ENCODE data around the gene TMEM250.

The TMEM250 gene

GRCh38 chr9:136081113-136081825, 37.4 kb downstream of the TMEM250 start:
- H3K36me3 ChIP-seq (ENCODE audit: control insufficient read depth, insufficient read depth, low read length), result no peaks in the 10 kb centered on the region

GRCh38 chr9:136080716-136081112, 38.0 kb downstream of the TMEM250 start:
- no CpG with 5 or more reads among the region's 23 CpGs for WGBS (ENCODE audit: insufficient coverage, insufficient read length)
- Histone ChIP-seq H3K9me3 (ENCODE audit: control insufficient read depth, insufficient read depth, low read length) (no peaks in the 10 kb centered on the region), H3K36me3 (ENCODE audit: control insufficient read depth, insufficient read depth, low read length) (no peaks in the 10 kb centered on the region), H3K27me3 (ENCODE audit: control insufficient read depth, insufficient read depth, low read length) (no peaks in the 10 kb centered on the region), H3K27ac (ENCODE audit: low read length) (no peak overlapping the region), H3K4me3 (ENCODE audit: low read length) (no peak overlapping the region), H3K4me1 (ENCODE audit: control insufficient read depth, insufficient read depth, low read length) (no peaks in the 10 kb centered on the region)
- no peak for DNase-seq (ENCODE audit: low read depth, low spot score)

More at GRCh38 chr9:136081113-136081825, 37.4 kb downstream of the TMEM250 start:
- Histone ChIP-seq H3K27me3 (ENCODE audit: control insufficient read depth, insufficient read depth, low read length) (no peaks in the 10 kb centered on the region), H3K27ac (ENCODE audit: low read length) (no peak overlapping the region), H3K4me3 (ENCODE audit: low read length) (no peak overlapping the region), H3K4me1 (ENCODE audit: control insufficient read depth, insufficient read depth, low read length) (no peaks in the 10 kb centered on the region), H3K9me3 (ENCODE audit: control insufficient read depth, insufficient read depth, low read length) (no peaks in the 10 kb centered on the region)
- no peak for DNase-seq (ENCODE audit: low read depth, low spot score)
- no CpG with 5 or more reads among the region's 27 CpGs for WGBS (ENCODE audit: insufficient coverage, insufficient read length)

GRCh38 chr9:136079916-136080246, 38.8 kb downstream of the TMEM250 start:
- WGBS (ENCODE audit: insufficient coverage, insufficient read length), result no CpG with 5 or more reads among the region's 6 CpGs
- Histone ChIP-seq H3K27ac (ENCODE audit: low read length) (no peak overlapping the region), H3K4me3 (ENCODE audit: low read length) (no peak overlapping the region), H3K36me3 (ENCODE audit: control insufficient read depth, insufficient read depth, low read length) (no peaks in the 10 kb centered on the region), H3K4me1 (ENCODE audit: control insufficient read depth, insufficient read depth, low read length) (no peaks in the 10 kb centered on the region), H3K9me3 (ENCODE audit: control insufficient read depth, insufficient read depth, low read length) (no peaks in the 10 kb centered on the region), H3K27me3 (ENCODE audit: control insufficient read depth, insufficient read depth, low read length) (no peaks in the 10 kb centered on the region)
- DNase-seq (ENCODE audit: low read depth, low spot score), result no peak

GRCh38 chr9:136079211-136079915, 39.3 kb downstream of the TMEM250 start:
- Histone ChIP-seq H3K36me3 (ENCODE audit: control insufficient read depth, insufficient read depth, low read length) (no peaks in the 10 kb centered on the region), H3K4me3 (ENCODE audit: low read length) (no peak overlapping the region), H3K27ac (ENCODE audit: low read length) (no peak overlapping the region), H3K27me3 (ENCODE audit: control insufficient read depth, insufficient read depth, low read length) (no peaks in the 10 kb centered on the region), H3K4me1 (ENCODE audit: control insufficient read depth, insufficient read depth, low read length) (no peaks in the 10 kb centered on the region), H3K9me3 (ENCODE audit: control insufficient read depth, insufficient read depth, low read length) (no peaks in the 10 kb centered on the region)
- no CpG with 5 or more reads among the region's 16 CpGs for WGBS (ENCODE audit: insufficient coverage, insufficient read length)
- DNase-seq (ENCODE audit: low read depth, low spot score), result no peak

- Histone ChIP-seq H3K36me3 (ENCODE audit: control insufficient read depth, insufficient read depth, low read length) (no peaks in the 10 kb centered on the region), H3K27ac (ENCODE audit: low read length) (no peak overlapping the region), H3K9me3 (ENCODE audit: control insufficient read depth, insufficient read depth, low read length) (no peaks in the 10 kb centered on the region), H3K4me1 (ENCODE audit: control insufficient read depth, insufficient read depth, low read length) (no peaks in the 10 kb centered on the region), H3K27me3 (ENCODE audit: control insufficient read depth, insufficient read depth, low read length) (no peaks in the 10 kb centered on the region), H3K4me3 (ENCODE audit: low read length) (no peak overlapping the region)
- DNase-seq (ENCODE audit: low read depth, low spot score), result no peak
- WGBS (ENCODE audit: insufficient coverage, insufficient read length), result no CpG with 5 or more reads among the region's 27 CpGs
These were observed 40.1 kb downstream of the TMEM250 start for GRCh38 chr9:136078498-136079011.

- H3K9me3 ChIP-seq (ENCODE audit: control insufficient read depth, insufficient read depth, low read length), result no peaks in the 10 kb centered on the region
- no peaks in the 10 kb centered on the region for H3K4me1 ChIP-seq (ENCODE audit: control insufficient read depth, insufficient read depth, low read length)
- no peak overlapping the region for H3K4me3 ChIP-seq (ENCODE audit: low read length)
- no peak overlapping the region for H3K27ac ChIP-seq (ENCODE audit: low read length)
- no CpG with 5 or more reads among the region's 12 CpGs for WGBS (ENCODE audit: insufficient coverage, insufficient read length)
- H3K27me3 ChIP-seq (ENCODE audit: control insufficient read depth, insufficient read depth, low read length), result no peaks in the 10 kb centered on the region
- H3K36me3 ChIP-seq (ENCODE audit: control insufficient read depth, insufficient read depth, low read length), result no peaks in the 10 kb centered on the region
- no peak for DNase-seq (ENCODE audit: low read depth, low spot score)
These were observed 40.7 kb downstream of the TMEM250 start for GRCh38 chr9:136078024-136078423.

GRCh38 chr9:136077491-136077890, 41.2 kb downstream of the TMEM250 start:
- Histone ChIP-seq H3K9me3 (ENCODE audit: control insufficient read depth, insufficient read depth, low read length) (no peaks in the 10 kb centered on the region), H3K4me1 (ENCODE audit: control insufficient read depth, insufficient read depth, low read length) (no peaks in the 10 kb centered on the region), H3K36me3 (ENCODE audit: control insufficient read depth, insufficient read depth, low read length) (no peaks in the 10 kb centered on the region), H3K27me3 (ENCODE audit: control insufficient read depth, insufficient read depth, low read length) (no peaks in the 10 kb centered on the region), H3K4me3 (ENCODE audit: low read length) (no peak overlapping the region), H3K27ac (ENCODE audit: low read length) (no peak overlapping the region)
- no peak for DNase-seq (ENCODE audit: low read depth, low spot score)
- 100% methylated on average over 1 of the region's 8 CpGs for WGBS (ENCODE audit: insufficient coverage, insufficient read length)

- Histone ChIP-seq H3K27ac (ENCODE audit: low read length) (no peak overlapping the region), H3K4me3 (ENCODE audit: low read length) (no peak overlapping the region), H3K27me3 (ENCODE audit: control insufficient read depth, insufficient read depth, low read length) (no peaks in the 10 kb centered on the region), H3K9me3 (ENCODE audit: control insufficient read depth, insufficient read depth, low read length) (no peaks in the 10 kb centered on the region), H3K4me1 (ENCODE audit: control insufficient read depth, insufficient read depth, low read length) (no peaks in the 10 kb centered on the region), H3K36me3 (ENCODE audit: control insufficient read depth, insufficient read depth, low read length) (no peaks in the 10 kb centered on the region)
- DNase-seq (ENCODE audit: low read depth, low spot score), result no peak
- WGBS (ENCODE audit: insufficient coverage, insufficient read length), result no CpG with 5 or more reads among the region's 26 CpGs
These were observed 42.6 kb downstream of the TMEM250 start for GRCh38 chr9:136075881-136076678.

GRCh38 chr9:136075134-136075841, 43.4 kb downstream of the TMEM250 start:
- no peak for DNase-seq (ENCODE audit: low read depth, low spot score)
- Histone ChIP-seq H3K27me3 (ENCODE audit: control insufficient read depth, insufficient read depth, low read length) (no peaks in the 10 kb centered on the region), H3K4me3 (ENCODE audit: low read length) (no peak overlapping the region), H3K4me1 (ENCODE audit: control insufficient read depth, insufficient read depth, low read length) (no peaks in the 10 kb centered on the region), H3K9me3 (ENCODE audit: control insufficient read depth, insufficient read depth, low read length) (no peaks in the 10 kb centered on the region), H3K36me3 (ENCODE audit: control insufficient read depth, insufficient read depth, low read length) (no peaks in the 10 kb centered on the region), H3K27ac (ENCODE audit: low read length) (no peak overlapping the region)
- WGBS (ENCODE audit: insufficient coverage, insufficient read length), result no CpG with 5 or more reads among the region's 35 CpGs

GRCh38 chr9:136074706-136075105, 44.0 kb downstream of the TMEM250 start:
- no CpG with 5 or more reads among the region's 28 CpGs for WGBS (ENCODE audit: insufficient coverage, insufficient read length)

More at GRCh38 chr9:136074706-136075105, 44.0 kb downstream of the TMEM250 start:
- Histone ChIP-seq H3K27me3 (ENCODE audit: control insufficient read depth, insufficient read depth, low read length) (no peaks in the 10 kb centered on the region), H3K9me3 (ENCODE audit: control insufficient read depth, insufficient read depth, low read length) (no peaks in the 10 kb centered on the region), H3K27ac (ENCODE audit: low read length) (no peak overlapping the region), H3K4me3 (ENCODE audit: low read length) (no peak overlapping the region), H3K4me1 (ENCODE audit: control insufficient read depth, insufficient read depth, low read length) (no peaks in the 10 kb centered on the region), H3K36me3 (ENCODE audit: control insufficient read depth, insufficient read depth, low read length) (no peaks in the 10 kb centered on the region)
- DNase-seq (ENCODE audit: low read depth, low spot score), result no peak

Data from iPS DF 6.9 (cell line).